CD14-positive monocyte (primary cell): ENCODE measurements around the gene GPC6. TPM values are rescaled to one million over a fixed set of nuclear protein-coding genes. Genes with fewer than 3 reads are reported as not detected.

Experiments
- DNase-seq, 3 donors: peaks; one replicate each; pipeline ENCODE4 v3.0.0-alpha.2; 2011 to 2022
- H2AFZ ChIP-seq: 2 replicates; pipeline ENCODE4 v1.6.0; 2012; ENCODE audit warnings: mild to moderate bottlenecking, low read depth, low read length, inconsistent platforms; ENCODE audit not compliant: insufficient read depth, poor library complexity, severe bottlenecking
- H3K27ac ChIP-seq, 2 donors: 1 replicate in 1 of 2; 2 replicates in 1 of 2; pipeline ENCODE4 v1.5.1; 2012 to 2013; ENCODE audit warnings: low read length in 2 of 2, control low read depth in 1 of 2, inconsistent platforms in 1 of 2, low read depth in 1 of 2, mild to moderate bottlenecking in 1 of 2
- H3K27me3 ChIP-seq, 2 donors: one replicate each; pipeline versions ENCODE4 v1.6.0 to v1.6.1; 2011 to 2013; ENCODE audit warnings: low read length in 2 of 2; ENCODE audit not compliant: control insufficient read depth in 2 of 2, insufficient read depth in 2 of 2
- H3K36me3 ChIP-seq, 2 donors: replicated peaks in 1 of 2; 1 replicate in 1 of 2; 2 replicates in 1 of 2; pipeline versions ENCODE4 v1.5.1 to v1.6.1; 2012 to 2013; ENCODE audit warnings: low read length in 2 of 2, control low read depth in 1 of 2, inconsistent platforms in 1 of 2, mild to moderate bottlenecking in 1 of 2; ENCODE audit not compliant: insufficient read depth in 2 of 2, control insufficient read depth in 1 of 2
- H3K4me1 ChIP-seq, 2 donors: 1 replicate in 1 of 2; 2 replicates in 1 of 2; pipeline versions ENCODE4 v1.5.1 to v1.6.1; 2012 to 2013; ENCODE audit warnings: low read length in 2 of 2, control low read depth in 1 of 2, inconsistent platforms in 1 of 2, mild to moderate bottlenecking in 1 of 2, moderate library complexity in 1 of 2; ENCODE audit not compliant: insufficient read depth in 2 of 2, control insufficient read depth in 1 of 2
- H3K4me2 ChIP-seq: replicated peaks from 2 replicates; pipeline ENCODE3; 2012; ENCODE audit warnings: low read length, moderate library complexity, mild to moderate bottlenecking; ENCODE audit not compliant: poor library complexity, severe bottlenecking; ENCODE audit errors: extremely low read depth
- H3K4me3 ChIP-seq, 3 experiments: fragments of 200-600 bp in 1 of 3; sonication (generic) in 1 of 3; replicated peaks in 1 of 3; 1 replicate in 2 of 3; 2 replicates in 1 of 3; pipeline ENCODE4 v1.5.1; 2011 to 2013; ENCODE audit warnings: low read length in 3 of 3, mild to moderate bottlenecking in 3 of 3, control low read depth in 2 of 3, low read depth in 2 of 3, inconsistent platforms in 1 of 3, moderate library complexity in 1 of 3
- H3K79me2 ChIP-seq: 2 replicates; pipeline ENCODE4 v1.6.0; 2012; ENCODE audit warnings: mild to moderate bottlenecking, control low read depth, inconsistent platforms, low read length, moderate library complexity; ENCODE audit not compliant: insufficient read depth
- H3K9ac ChIP-seq: 2 replicates; pipeline ENCODE4 v1.6.0; 2017; ENCODE audit warnings: low read length, mild to moderate bottlenecking; ENCODE audit not compliant: insufficient read depth, poor library complexity, severe bottlenecking
- H3K9me3 ChIP-seq, 2 donors: replicated peaks in 1 of 2; 1 replicate in 1 of 2; 2 replicates in 1 of 2; pipeline versions ENCODE4 v1.5.1 to v1.6.1; 2012 to 2013; ENCODE audit warnings: low read length in 2 of 2, control low read depth in 1 of 2; ENCODE audit not compliant: control insufficient read depth in 1 of 2, insufficient read depth in 1 of 2
- H4K20me1 ChIP-seq: 2 replicates; pipeline ENCODE4 v1.6.0; 2012; ENCODE audit warnings: mild to moderate bottlenecking, low read length, control low read depth, moderate library complexity; ENCODE audit not compliant: insufficient read depth
- H3K27ac Mint-ChIP-seq, 7 donors: one replicate each; pipeline ENCODE4 v1.8.0; 2020; ENCODE audit warnings: mild to moderate bottlenecking in 7 of 7, mixed read lengths in 7 of 7, moderate library complexity in 6 of 7, inconsistent platforms in 2 of 7
- H3K27me3 Mint-ChIP-seq, 3 donors: one replicate each; pipeline ENCODE4 v1.8.0; 2021 to 2022; ENCODE audit warnings: low read depth in 3 of 3, mild to moderate bottlenecking in 3 of 3, mixed read lengths in 3 of 3, moderate library complexity in 3 of 3, inconsistent platforms in 1 of 3
- H3K36me3 Mint-ChIP-seq, 2 donors: one replicate each; pipeline ENCODE4 v1.8.0; 2020; ENCODE audit warnings: mixed read lengths in 2 of 2, inconsistent platforms in 1 of 2, mild to moderate bottlenecking in 1 of 2
- H3K4me1 Mint-ChIP-seq: one replicate; pipeline ENCODE4 v1.8.0; 2020; ENCODE audit warnings: mild to moderate bottlenecking, mixed read lengths
- H3K4me3 Mint-ChIP-seq, 2 donors: one replicate each; pipeline ENCODE4 v1.8.0; 2020; ENCODE audit warnings: mild to moderate bottlenecking in 2 of 2, mixed read lengths in 2 of 2, moderate library complexity in 1 of 2
- H3K9me3 Mint-ChIP-seq, 7 donors: one replicate each; pipeline ENCODE4 v1.8.0; 2020 to 2022; ENCODE audit warnings: mixed read lengths in 7 of 7, mild to moderate bottlenecking in 6 of 7, moderate library complexity in 6 of 7, inconsistent platforms in 2 of 7
- CTCF ChIP-seq: fragments of 200-600 bp; IDR thresholded peaks from one replicate; pipeline ENCODE4 v1.8.0; 2022; ENCODE audit warnings: antibody characterized with exemption, mild to moderate bottlenecking
- WGBS: methylation state at CpG from one replicate; pipeline ENCODE4 v1.1.5; 2013; ENCODE audit warnings: missing lambda C conversion rate; ENCODE audit not compliant: insufficient coverage; 5-methylcytosine and 5-hydroxymethylcytosine counted together
- intact Hi-C, 2 donors: fragments of 100-400 bp; cut with micrococcal nuclease; formaldehyde crosslinking; loops; one replicate each; pipeline versions ENCODE4 v1.15.0 to v1.15.1; 2023
- polyA plus RNA-seq, 3 donors: library from polyadenylated mRNA; depleted of rRNA in 1 of 3; unstranded in 2 of 3; stranded (reverse) in 1 of 3; fragments of 300-500 nt in 2 of 3; fragments of >200 nt in 1 of 3; fragmentation: Illumina TruSeq in 2 of 3; gene quantifications; 1 replicate in 2 of 3; 2 replicates in 1 of 3; pipeline ENCODE4 v1.2.3, GENCODE V29; 2012 to 2021

The GPC6 gene
- polyA plus RNA-seq, 3 donors = not detected

- Histone ChIP-seq H3K27ac (no peak overlapping the region), H3K4me2 (no peak overlapping the region), H3K36me3 (no peaks in the 10 kb centered on the region), H3K79me2 (no peaks in the 10 kb centered on the region), H3K9me3 (no peaks in the 10 kb centered on the region), H3K4me3 (no peak overlapping the region), H4K20me1 (no peaks in the 10 kb centered on the region), H2AFZ (no peak overlapping the region), H3K27me3 (no peaks in the 10 kb centered on the region), H3K4me1 (no peaks in the 10 kb centered on the region), H3K9ac (no peak overlapping the region)
- no peaks in the 10 kb centered on the region for H3K4me1 Mint-ChIP-seq
- H3K4me3 Mint-ChIP-seq = no peak overlapping the region
- H3K27ac Mint-ChIP-seq = no peak overlapping the region
- DNase-seq = no peak
- intact Hi-C loops = no loop called here
- no peaks in the 10 kb centered on the region for H3K36me3 Mint-ChIP-seq
- WGBS = 97% methylated on average over 3 of the region's 11 CpGs
- H3K9me3 Mint-ChIP-seq = peaks cover 0 to 4% (median 0%) of the 10 kb centered on the region in 7 donors
- TF ChIP-seq CTCF = no peak
- peaks cover 0 to 2% (median 0%) of the 10 kb centered on the region in 3 donors for H3K27me3 Mint-ChIP-seq
Measured at GRCh38 chr13:94339116-94339687, 1112.6 kb downstream of the GPC6 start.

GRCh38 chr13:94342436-94343242 lies 1116.0 kb downstream of the GPC6 start:
- Histone ChIP-seq H3K36me3 (no peaks in the 10 kb centered on the region), H3K4me1 (no peaks in the 10 kb centered on the region), H4K20me1 (no peaks in the 10 kb centered on the region), H3K27ac (no peak overlapping the region), H3K27me3 (no peaks in the 10 kb centered on the region), H3K4me2 (no peak overlapping the region), H3K9me3 (no peaks in the 10 kb centered on the region), H2AFZ (no peak overlapping the region), H3K79me2 (no peaks in the 10 kb centered on the region), H3K9ac (no peak overlapping the region), H3K4me3 (no peak overlapping the region)
- peaks cover 0 to 2% (median 0%) of the 10 kb centered on the region in 3 donors for H3K27me3 Mint-ChIP-seq
- peaks cover 0 to 4% (median 0%) of the 10 kb centered on the region in 7 donors for H3K9me3 Mint-ChIP-seq
- no peak overlapping the region for H3K27ac Mint-ChIP-seq
- 91% methylated on average over 7 of the region's 17 CpGs for WGBS
- H3K36me3 Mint-ChIP-seq = no peaks in the 10 kb centered on the region
- no peaks in the 10 kb centered on the region for H3K4me1 Mint-ChIP-seq
- H3K4me3 Mint-ChIP-seq = no peak overlapping the region
- DNase-seq = no peak
- intact Hi-C loops = no loop called here
- no peak for TF ChIP-seq CTCF
